Ectodermal cell (in vitro differentiated cells): Measurements from ENCODE around the gene SH2D4B.

ENCODE experiments used
- H3K27ac ChIP-seq: 2 replicates; pipeline ENCODE4 v1.7.0; 2013; ENCODE audit warnings: mild to moderate bottlenecking, low read depth, low read length; ENCODE audit not compliant: insufficient read depth, poor library complexity, severe bottlenecking
- H3K27me3 ChIP-seq: 2 replicates; pipeline ENCODE4 v1.7.0; 2013; ENCODE audit warnings: mild to moderate bottlenecking, low read length; ENCODE audit not compliant: insufficient read depth, control insufficient read depth, poor library complexity, severe bottlenecking
- H3K36me3 ChIP-seq: one replicate; pipeline ENCODE4 v1.7.0; 2013; ENCODE audit warnings: low read length; ENCODE audit not compliant: control insufficient read depth, insufficient read depth
- H3K4me1 ChIP-seq: one replicate; pipeline ENCODE4 v1.7.0; 2013; ENCODE audit warnings: low read length; ENCODE audit not compliant: control insufficient read depth, insufficient read depth
- H3K4me3 ChIP-seq: 2 replicates; pipeline ENCODE4 v1.7.0; 2013; ENCODE audit warnings: low read depth, low read length, control low read depth; ENCODE audit not compliant: insufficient read depth
- H3K9me3 ChIP-seq: 2 replicates; pipeline ENCODE4 v1.7.0; 2013; ENCODE audit warnings: mild to moderate bottlenecking, low read length, moderate library complexity; ENCODE audit not compliant: control insufficient read depth
- WGBS, 2 experiments: methylation state at CpG; one replicate each; pipeline ENCODE4 v1.1.7; 2013; ENCODE audit warnings: missing lambda C conversion rate in 2 of 2; 5-methylcytosine and 5-hydroxymethylcytosine counted together

Gene SH2D4B

GRCh38 chr10:80609331-80609730 is 71.6 kb downstream of the SH2D4B start:
- Histone ChIP-seq H3K9me3 (no peaks in the 10 kb centered on the region), H3K27me3 (no peaks in the 10 kb centered on the region), H3K4me3 (no peak overlapping the region), H3K4me1 (no peaks in the 10 kb centered on the region), H3K36me3 (no peaks in the 10 kb centered on the region), H3K27ac (no peak overlapping the region)
- WGBS, 2 experiments: 91 to 94% methylated on average over 11 of the region's 11 CpGs

DNA sequence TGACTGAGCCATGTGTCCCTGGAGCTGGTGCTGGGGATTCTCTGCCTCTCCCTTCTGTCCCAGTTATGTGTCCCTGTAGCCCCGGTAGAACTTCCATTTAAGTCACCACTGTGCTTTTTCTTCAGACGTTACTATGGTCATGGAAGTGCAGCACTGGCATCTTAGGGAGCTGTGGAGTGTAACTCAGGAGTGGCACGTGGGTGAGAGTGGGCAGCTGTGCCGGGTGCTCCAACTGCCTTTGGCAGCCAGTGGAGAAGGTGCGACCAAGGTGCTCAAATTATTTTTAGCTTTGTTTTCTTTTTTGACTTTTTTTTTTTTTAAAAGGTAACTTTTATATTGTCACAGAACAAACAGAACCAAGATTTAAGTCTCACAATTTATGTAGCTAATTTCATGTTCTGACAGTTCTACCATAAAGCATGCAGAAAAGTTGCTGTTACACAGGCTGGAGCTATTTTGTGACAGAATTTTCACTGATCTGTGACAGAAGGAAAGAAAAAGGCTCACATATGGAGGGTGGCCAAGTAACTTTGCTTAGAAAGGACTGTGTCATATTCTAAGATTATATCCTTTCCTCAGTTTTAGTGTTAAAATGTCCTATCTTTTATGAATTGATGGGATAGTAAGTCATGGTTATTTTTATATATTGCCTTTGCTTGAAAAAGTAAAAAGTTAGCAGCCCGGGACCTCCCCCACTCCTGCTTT is 73.9 kb downstream of the SH2D4B start:
- no peaks in the 10 kb centered on the region for H3K9me3 ChIP-seq
- 93 to 95% methylated on average over 5 to 6 of the region's 6 CpGs for WGBS, 2 experiments

GRCh38 chr10:80612261-80612660 is 74.6 kb downstream of the SH2D4B start:
- H3K27me3 ChIP-seq: no peaks in the 10 kb centered on the region
- H3K4me3 ChIP-seq: no peak overlapping the region
- no peaks in the 10 kb centered on the region for H3K4me1 ChIP-seq
- H3K36me3 ChIP-seq: no peaks in the 10 kb centered on the region
- no peaks in the 10 kb centered on the region for H3K9me3 ChIP-seq
- 83 to 96% methylated on average over 3 of the region's 3 CpGs for WGBS, 2 experiments
- H3K27ac ChIP-seq: no peak overlapping the region

More for the DNA sequence above, 73.9 kb downstream of the SH2D4B start:
- no peaks in the 10 kb centered on the region for H3K27me3 ChIP-seq
- H3K4me1 ChIP-seq: no peaks in the 10 kb centered on the region
- no peaks in the 10 kb centered on the region for H3K36me3 ChIP-seq
- no peak overlapping the region for H3K4me3 ChIP-seq
- H3K27ac ChIP-seq: no peak overlapping the region

GRCh38 chr10:80613466-80614170 is 75.9 kb downstream of the SH2D4B start:
- Histone ChIP-seq H3K36me3 (no peaks in the 10 kb centered on the region), H3K27me3 (no peaks in the 10 kb centered on the region), H3K27ac (no peak overlapping the region), H3K4me1 (no peaks in the 10 kb centered on the region), H3K4me3 (no peak overlapping the region), H3K9me3 (no peaks in the 10 kb centered on the region)
- 86 to 90% methylated on average over 8 of the region's 8 CpGs for WGBS, 2 experiments

DNA sequence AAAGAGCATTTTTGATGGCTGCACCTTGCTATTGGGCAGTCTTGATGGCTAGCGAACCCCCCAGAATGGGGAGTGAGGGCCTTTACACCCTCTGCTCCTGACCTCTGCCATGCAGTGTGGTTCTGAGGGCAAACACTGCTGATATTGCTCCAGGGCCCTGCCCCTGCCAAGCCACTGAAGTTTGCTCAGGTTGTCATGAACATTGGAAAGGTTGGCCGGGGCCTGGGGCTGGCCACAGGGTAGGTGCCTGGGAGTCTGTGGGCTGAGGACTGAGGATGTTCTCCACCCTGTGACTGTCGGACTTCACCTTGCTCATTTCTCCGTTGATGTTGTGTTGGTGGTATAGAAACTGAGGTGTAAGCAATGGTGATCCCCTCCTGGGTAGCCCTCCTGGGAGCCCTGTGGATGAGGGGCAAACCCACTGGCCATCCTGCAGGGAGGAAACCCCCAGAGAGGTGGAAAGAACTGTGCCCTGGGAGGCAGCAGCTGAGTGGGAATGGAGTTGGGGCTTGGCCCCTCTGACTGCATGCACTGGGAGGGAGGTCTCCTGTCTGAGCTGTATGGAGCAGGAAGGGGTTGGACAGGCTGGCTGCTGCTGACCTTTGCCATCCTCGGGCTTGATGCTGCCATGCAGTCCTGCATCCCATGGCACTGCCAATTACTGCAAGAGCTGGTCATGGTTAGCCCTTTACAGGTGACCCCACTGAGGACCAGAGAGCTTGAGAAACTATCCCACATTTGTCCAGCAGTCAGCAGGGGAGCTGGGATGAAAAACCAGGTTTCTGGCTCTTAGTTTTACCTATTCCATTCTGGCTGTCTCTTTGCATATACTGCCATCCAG is 77.1 kb downstream of the SH2D4B start:
- no peak overlapping the region for H3K4me3 ChIP-seq
- no peaks in the 10 kb centered on the region for H3K27me3 ChIP-seq
- 94 to 96% methylated on average over 5 of the region's 5 CpGs for WGBS, 2 experiments
- no peaks in the 10 kb centered on the region for H3K36me3 ChIP-seq
- no peaks in the 10 kb centered on the region for H3K9me3 ChIP-seq
- no peak overlapping the region for H3K27ac ChIP-seq
- H3K4me1 ChIP-seq: no peaks in the 10 kb centered on the region

DNA sequence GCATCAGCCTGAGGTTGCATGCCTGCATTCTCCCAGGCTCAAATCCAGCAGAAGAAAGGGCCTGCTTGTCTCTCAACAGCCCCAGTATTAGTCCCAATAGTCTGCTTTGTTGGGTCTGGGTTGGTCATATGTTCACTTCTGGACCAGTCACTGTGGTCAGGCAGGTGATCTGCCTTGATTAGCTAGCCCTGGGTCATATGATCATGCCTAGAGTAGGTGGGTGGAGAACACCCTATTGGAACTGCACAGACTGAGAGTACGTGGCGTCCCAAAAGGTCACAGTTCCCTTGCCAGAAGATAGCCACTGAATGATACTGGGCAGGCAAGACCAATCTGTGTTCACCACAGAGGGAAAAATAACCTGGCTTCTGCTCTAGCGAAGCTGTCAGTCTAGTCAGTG is 80.1 kb downstream of the SH2D4B start:
- no peak overlapping the region for H3K4me3 ChIP-seq
- H3K36me3 ChIP-seq: no peaks in the 10 kb centered on the region
- H3K9me3 ChIP-seq: no peaks in the 10 kb centered on the region
- no peaks in the 10 kb centered on the region for H3K4me1 ChIP-seq
- no peak overlapping the region for H3K27ac ChIP-seq
- H3K27me3 ChIP-seq: no peaks in the 10 kb centered on the region
- WGBS, 2 experiments: 94 to 96% methylated on average over 2 to 3 of the region's 3 CpGs

DNA sequence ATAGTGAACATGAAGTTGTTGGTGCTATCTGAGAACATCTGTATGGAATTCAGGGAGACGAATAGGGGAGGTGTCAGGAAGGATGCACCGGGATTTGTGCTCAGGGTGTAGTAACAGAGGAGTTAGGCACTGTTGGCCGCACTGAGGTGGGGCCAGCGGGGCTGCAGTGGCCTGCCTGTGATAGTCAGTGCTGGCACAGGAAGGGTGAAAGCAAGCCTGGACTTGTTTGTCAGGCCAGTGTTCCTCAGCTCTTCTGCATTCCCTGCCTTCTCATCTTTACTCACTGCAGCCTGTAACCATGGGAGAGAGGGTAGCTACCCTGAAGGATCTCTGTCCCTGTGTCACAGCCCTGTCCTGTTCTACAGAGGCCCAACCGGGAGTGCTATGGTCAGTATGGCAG is 81.3 kb downstream of the SH2D4B start:
- H3K4me3 ChIP-seq: no peak overlapping the region
- H3K4me1 ChIP-seq: no peaks in the 10 kb centered on the region
- no peaks in the 10 kb centered on the region for H3K27me3 ChIP-seq
- H3K9me3 ChIP-seq: no peaks in the 10 kb centered on the region
- H3K36me3 ChIP-seq: no peaks in the 10 kb centered on the region
- no peak overlapping the region for H3K27ac ChIP-seq
- 93 to 94% methylated on average over 5 of the region's 5 CpGs for WGBS, 2 experiments

GRCh38 chr10:80622153-80622552 is 84.5 kb downstream of the SH2D4B start:
- Histone ChIP-seq H3K27me3 (no peaks in the 10 kb centered on the region), H3K4me3 (no peak overlapping the region), H3K9me3 (no peaks in the 10 kb centered on the region), H3K27ac (no peak overlapping the region), H3K4me1 (no peaks in the 10 kb centered on the region), H3K36me3 (no peaks in the 10 kb centered on the region)
- 89 to 91% methylated on average over 3 of the region's 3 CpGs for WGBS, 2 experiments

DNA sequence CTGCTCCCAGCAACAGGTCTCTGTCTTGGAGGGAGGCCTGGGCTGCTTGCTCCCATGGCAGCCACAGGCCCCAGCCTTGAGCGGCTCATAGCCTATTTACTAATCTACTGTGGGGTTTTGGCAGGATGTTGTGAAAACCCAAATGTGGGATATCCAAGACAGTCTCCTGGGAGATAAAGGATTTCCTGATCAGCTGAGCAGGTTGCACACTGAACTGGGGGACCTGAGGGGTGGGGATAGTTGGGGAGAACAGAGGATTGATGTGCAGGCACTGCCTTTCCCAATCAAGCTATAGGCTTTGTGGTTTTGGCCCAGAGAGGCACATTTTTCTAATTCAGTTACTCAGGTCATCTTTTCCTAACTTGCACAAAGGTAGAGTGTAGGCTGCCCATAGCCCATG is 92.6 kb downstream of the SH2D4B start:
- Histone ChIP-seq H3K27ac (no peak overlapping the region), H3K36me3 (no peaks in the 10 kb centered on the region), H3K27me3 (no peaks in the 10 kb centered on the region), H3K9me3 (no peaks in the 10 kb centered on the region), H3K4me1 (no peaks in the 10 kb centered on the region), H3K4me3 (no peak overlapping the region)
- WGBS, 2 experiments: 85 to 100% methylated on average over 1 of the region's 1 CpG

DNA sequence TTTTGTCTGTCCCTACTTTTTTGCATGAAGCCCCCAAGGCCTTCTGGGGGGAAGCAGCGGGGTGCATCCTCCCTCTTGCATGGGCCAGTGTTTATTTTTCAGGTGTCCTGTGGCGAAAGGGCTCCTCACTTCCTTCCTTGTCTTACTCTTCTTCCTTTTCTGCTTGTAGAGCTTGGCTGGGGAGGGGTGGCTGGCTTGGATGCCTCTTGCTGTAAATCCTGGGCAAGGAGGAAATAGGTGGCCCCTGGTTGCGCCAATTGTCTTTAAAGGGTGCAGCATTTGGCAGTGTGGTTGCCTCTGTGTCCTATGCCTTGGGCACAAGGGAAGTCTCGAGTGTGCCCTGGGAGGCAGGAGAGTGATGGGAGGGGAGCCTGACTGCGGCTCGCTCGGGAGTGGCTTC is 95.0 kb downstream of the SH2D4B start:
- Histone ChIP-seq H3K4me3 (no peak overlapping the region), H3K4me1 (no peaks in the 10 kb centered on the region), H3K9me3 (no peaks in the 10 kb centered on the region), H3K36me3 (no peaks in the 10 kb centered on the region), H3K27ac (no peak overlapping the region), H3K27me3 (no peaks in the 10 kb centered on the region)
- 91 to 93% methylated on average over 7 of the region's 7 CpGs for WGBS, 2 experiments
